ENCODE results near the gene ATG9B. TPM values are rescaled to one million over a fixed set of nuclear protein-coding genes. Genes with fewer than 3 reads are reported as not detected.

ATG9B gene
- total RNA-seq, 1 experiment from 2014 or later = 0.98 TPM

DNA sequence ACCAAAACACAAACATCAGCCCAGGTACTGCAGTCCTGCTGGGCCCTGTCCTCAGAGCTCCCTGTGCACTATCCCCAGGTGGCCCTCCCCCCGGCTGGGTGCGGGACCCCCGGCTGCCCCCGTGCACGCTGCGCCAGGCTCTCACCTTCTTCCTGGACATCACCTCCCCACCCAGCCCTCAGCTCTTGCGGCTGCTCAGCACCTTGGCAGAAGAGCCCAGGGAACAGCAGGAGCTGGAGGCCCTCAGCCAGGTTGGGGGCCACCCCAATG, 14.3 kb downstream of the ATG9B start:
- Histone ChIP-seq H3K27me3 (ENCODE audit: control insufficient read depth, insufficient read depth, low read length) (no peaks in the 10 kb centered on the region), H3K27ac (ENCODE audit: low read length) (0 out of 2 replicates have a peak overlapping the region, but pooled peaks have one; percentile 34), H3K36me3 (ENCODE audit: control insufficient read depth, insufficient read depth, low read length) (no peaks in the 10 kb centered on the region), H3K9me3 (ENCODE audit: control insufficient read depth, insufficient read depth, low read depth, low read length) (no peaks in the 10 kb centered on the region), H3K4me3 (ENCODE audit: low read depth in 2 of 2, low read length in 2 of 2) (no peak overlapping the region; a peak in 1 of 4 replicates), H3K4me1 (ENCODE audit: control insufficient read depth, insufficient read depth, low read length) (peaks cover 34% of the 10 kb centered on the region)
- ChIA-PET CTCF (interaction anchor here (0.6 to 2.4 kb wide), 10 partner anchors 9 to 112 kb away, joined by 3 to 16 read pairs (median 4); partner anchors contain the start of gene FASTK), POLR2A (interaction anchor here (0.7 kb wide), 1 partner anchor 1506 kb away, joined by 4 read pairs; no protein-coding TSS in a partner anchor)
- TF ChIP-seq CTCF (IDR thresholded peaks at IDR 0.05) = no peak
- TF ChIP-seq, protein P1, sequence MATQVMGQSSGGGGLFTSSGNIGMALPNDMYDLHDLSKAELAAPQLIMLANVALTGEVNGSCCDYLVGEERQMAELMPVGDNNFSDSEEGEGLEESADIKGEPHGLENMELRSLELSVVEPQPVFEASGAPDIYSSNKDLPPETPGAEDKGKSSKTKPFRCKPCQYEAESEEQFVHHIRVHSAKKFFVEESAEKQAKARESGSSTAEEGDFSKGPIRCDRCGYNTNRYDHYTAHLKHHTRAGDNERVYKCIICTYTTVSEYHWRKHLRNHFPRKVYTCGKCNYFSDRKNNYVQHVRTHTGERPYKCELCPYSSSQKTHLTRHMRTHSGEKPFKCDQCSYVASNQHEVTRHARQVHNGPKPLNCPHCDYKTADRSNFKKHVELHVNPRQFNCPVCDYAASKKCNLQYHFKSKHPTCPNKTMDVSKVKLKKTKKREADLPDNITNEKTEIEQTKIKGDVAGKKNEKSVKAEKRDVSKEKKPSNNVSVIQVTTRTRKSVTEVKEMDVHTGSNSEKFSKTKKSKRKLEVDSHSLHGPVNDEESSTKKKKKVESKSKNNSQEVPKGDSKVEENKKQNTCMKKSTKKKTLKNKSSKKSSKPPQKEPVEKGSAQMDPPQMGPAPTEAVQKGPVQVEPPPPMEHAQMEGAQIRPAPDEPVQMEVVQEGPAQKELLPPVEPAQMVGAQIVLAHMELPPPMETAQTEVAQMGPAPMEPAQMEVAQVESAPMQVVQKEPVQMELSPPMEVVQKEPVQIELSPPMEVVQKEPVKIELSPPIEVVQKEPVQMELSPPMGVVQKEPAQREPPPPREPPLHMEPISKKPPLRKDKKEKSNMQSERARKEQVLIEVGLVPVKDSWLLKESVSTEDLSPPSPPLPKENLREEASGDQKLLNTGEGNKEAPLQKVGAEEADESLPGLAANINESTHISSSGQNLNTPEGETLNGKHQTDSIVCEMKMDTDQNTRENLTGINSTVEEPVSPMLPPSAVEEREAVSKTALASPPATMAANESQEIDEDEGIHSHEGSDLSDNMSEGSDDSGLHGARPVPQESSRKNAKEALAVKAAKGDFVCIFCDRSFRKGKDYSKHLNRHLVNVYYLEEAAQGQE (IDR thresholded peaks at IDR 0.05; ENCODE audit: insufficient read depth in 1 of 2, low read depth in 2 of 2, low read length in 1 of 2) = no peak
- no peak for TF ChIP-seq POLR2AphosphoS5 (IDR thresholded peaks at IDR 0.05; ENCODE audit: low read depth, low read length)
- no peak for TF ChIP-seq SIN3A (IDR thresholded peaks at IDR 0.05; ENCODE audit: borderline replicate concordance, insufficient read depth, low read depth, low read length)
- no peak for TF ChIP-seq TCF7L2 (IDR thresholded peaks at IDR 0.05; ENCODE audit: low read depth, low read length)
- intact Hi-C loops (cut with micrococcal nuclease; ENCODE audit: unreplicated experiment) = no loop called here
- no TSS peak for BruUV-seq (replicated peaks)
- DNase-seq (ENCODE audit: low read depth, low spot score) (no peak), ATAC-seq (no peak)
- in situ Hi-C loops (cut with HindIII; ENCODE audit: low pct_unique_long_range_greater_than_20kb, low sequenced_read_pairs) = no loop called here

- no peak overlapping the region for H3K27ac ChIP-seq (ENCODE audit: low read length)
- ChIA-PET POLR2A (interaction anchor here (0.7 kb wide), 1 partner anchor 1505 kb away, joined by 4 read pairs; no protein-coding TSS in a partner anchor), CTCF (interaction anchor here (0.6 to 2.4 kb wide), 10 partner anchors 9 to 111 kb away, joined by 3 to 16 read pairs (median 4); partner anchors contain the start of genes ABCB8 and FASTK)
- DNase-seq (ENCODE audit: low read depth, low spot score) = no peak
- no peaks in the 10 kb centered on the region for H3K27me3 ChIP-seq (ENCODE audit: control insufficient read depth, insufficient read depth, low read length)
- peaks cover 34% of the 10 kb centered on the region for H3K4me1 ChIP-seq (ENCODE audit: control insufficient read depth, insufficient read depth, low read length)
- no peak overlapping the region; a peak in 1 of 4 replicates for H3K4me3 ChIP-seq (ENCODE audit: low read depth in 2 of 2, low read length in 2 of 2)
- intact Hi-C loops (cut with micrococcal nuclease; ENCODE audit: unreplicated experiment) (no loop called here), in situ Hi-C loops (cut with HindIII; ENCODE audit: low pct_unique_long_range_greater_than_20kb, low sequenced_read_pairs) (no loop called here)
- no peaks in the 10 kb centered on the region for H3K36me3 ChIP-seq (ENCODE audit: control insufficient read depth, insufficient read depth, low read length)
- H3K9me3 ChIP-seq (ENCODE audit: control insufficient read depth, insufficient read depth, low read depth, low read length) = no peaks in the 10 kb centered on the region
- BruUV-seq (replicated peaks) = no TSS peak
- TF ChIP-seq POLR2AphosphoS5 (IDR thresholded peaks at IDR 0.05; ENCODE audit: low read depth, low read length) (no peak), TCF7L2 (IDR thresholded peaks at IDR 0.05; ENCODE audit: low read depth, low read length) (no peak), SIN3A (IDR thresholded peaks at IDR 0.05; ENCODE audit: borderline replicate concordance, insufficient read depth, low read depth, low read length) (no peak), CTCF (IDR thresholded peaks at IDR 0.05) (no peak)
- TF ChIP-seq, protein P1 (IDR thresholded peaks at IDR 0.05; ENCODE audit: insufficient read depth in 1 of 2, low read depth in 2 of 2, low read length in 1 of 2) = no peak
- no peak for ATAC-seq
Measured at GRCh38 chr7:151009327-151010036, 14.8 kb downstream of the ATG9B start.

All from Panc1 (cell line).